Islet of Langerhans (tissue), 1 donor: ENCODE measurements around the gene FADD.

Experiments used
- FAIRE-seq: peaks from one replicate; lab custom pipeline; 2011; peaks lifted over from hg19 to GRCh38; lab: Jason Lieb, UNC

Gene FADD

DNA sequence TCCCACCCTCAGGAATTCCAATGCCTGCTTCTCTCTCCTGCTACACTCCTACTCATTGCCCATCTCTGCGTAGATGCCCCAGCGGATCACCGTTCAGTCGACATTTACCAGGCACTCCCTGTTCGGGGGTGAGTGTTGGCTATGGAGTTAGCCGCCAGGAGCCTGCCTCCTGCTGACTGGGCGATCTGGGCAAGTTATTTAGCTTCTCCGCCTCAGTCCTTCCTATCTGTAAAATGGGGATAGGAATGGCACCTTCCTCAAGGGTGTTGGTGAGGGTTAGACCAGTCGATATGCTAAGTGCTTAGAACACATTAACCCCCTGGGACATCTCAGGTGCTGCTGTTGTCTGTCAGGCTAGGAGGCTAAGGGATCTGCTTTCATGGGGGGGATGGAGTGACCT, 30.9 kb downstream of the FADD start:
- no peak for FAIRE-seq

GRCh38 chr11:70240337-70240736, 37.2 kb downstream of the FADD start:
- FAIRE-seq = no peak

DNA sequence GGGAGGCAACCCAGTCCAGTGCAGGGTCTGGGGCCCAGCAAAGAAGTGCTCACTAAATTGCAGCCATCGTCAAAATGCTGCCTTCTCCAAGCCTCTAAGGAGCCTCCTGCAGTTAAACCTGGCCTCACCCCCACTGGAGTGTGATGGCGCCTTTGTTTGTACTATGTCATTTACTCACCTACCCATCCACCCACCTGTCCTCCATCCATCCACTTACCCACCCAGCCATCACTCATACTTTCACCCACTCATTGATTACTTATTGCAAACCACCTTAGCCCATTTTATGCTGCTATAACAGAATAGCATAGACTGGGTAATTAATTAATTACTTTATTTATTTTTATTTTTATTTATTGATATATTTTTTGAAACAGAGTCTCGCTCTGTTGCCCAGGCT, 38.6 kb downstream of the FADD start:
- no peak for FAIRE-seq

DNA sequence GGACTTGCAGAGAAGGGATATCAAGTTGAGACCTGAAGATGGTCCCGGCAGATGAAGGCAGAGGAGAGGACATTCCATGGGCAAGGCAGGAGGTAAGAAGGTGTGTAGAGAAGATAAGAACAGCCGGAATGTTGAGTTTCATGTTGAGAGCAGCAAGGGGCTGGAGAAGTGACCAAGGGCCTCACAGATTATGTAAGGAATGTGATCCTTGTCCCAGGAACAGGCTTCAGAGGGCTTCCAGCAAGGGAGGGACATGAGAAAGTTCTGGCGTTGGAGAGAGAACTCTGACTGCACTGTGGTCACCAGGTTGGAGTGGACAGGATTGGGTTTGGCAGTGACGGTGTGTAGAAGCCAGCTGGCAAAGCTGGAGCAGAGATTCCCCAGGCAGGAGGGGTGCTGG, 39.8 kb downstream of the FADD start:
- no peak for FAIRE-seq

DNA sequence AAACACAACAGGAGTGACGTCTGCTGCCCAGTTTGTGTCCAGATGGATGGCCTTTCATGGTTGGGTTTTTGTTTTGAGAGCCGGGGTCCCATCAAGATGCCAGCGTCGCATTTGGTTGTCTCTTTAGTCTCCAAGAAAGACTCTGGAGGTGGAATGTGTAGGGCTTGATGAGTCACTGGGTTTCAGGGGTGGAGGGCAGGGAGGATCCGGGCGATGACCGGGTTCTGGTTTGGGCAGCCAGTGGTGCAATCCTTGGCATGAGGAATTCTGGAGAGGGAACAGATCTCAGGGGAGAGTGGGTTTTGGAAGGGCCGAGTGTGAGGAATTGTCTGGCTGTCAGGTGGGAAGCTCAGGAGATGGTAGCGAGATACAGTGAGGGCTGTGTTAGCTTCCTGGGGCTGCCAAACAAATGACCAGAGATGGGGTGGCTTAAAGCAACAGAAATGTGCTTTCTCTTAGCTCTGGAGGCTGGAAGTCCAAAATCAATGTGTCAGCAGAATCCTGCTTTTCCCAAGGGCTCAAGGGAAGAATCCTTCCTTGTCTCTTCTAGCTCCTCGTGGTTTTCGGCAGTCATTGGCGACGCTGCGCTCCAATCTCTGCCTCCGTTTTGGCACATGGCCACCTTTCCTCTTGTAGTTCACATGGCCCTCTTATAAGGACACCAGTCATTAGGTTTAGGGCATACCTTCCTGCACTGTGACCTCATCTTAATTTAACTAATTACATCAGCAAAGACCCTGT, 41.0 kb downstream of the FADD start:
- FAIRE-seq = no peak

DNA sequence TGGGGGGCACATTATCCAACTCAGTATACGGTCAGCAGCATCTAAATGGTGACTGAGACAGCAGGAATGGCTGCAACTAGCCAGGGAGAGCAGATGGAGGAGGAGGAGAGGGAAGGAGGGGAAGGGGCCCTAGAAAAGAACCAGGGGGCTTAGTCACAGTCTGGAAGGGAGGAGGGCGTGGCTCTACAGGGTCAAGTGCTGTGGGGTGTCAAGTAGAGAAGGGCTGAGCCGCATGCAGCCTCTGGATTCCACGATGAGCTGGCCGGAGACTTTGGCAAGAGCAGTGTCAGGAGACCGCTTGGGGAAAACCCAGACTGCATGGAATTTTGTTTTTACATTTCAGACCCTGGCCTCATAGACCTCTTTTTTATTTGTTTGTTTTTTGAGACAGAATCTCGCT, 41.6 kb downstream of the FADD start:
- FAIRE-seq = no peak

- FAIRE-seq = no peak
Measured at GRCh38 chr11:70246196-70246595, 43.1 kb downstream of the FADD start.

- FAIRE-seq = no peak
Measured at GRCh38 chr11:70247042-70247709, 44.1 kb downstream of the FADD start.

GRCh38 chr11:70247710-70248072, 44.6 kb downstream of the FADD start:
- no peak for FAIRE-seq

- no peak for FAIRE-seq
Measured at GRCh38 chr11:70250876-70251658, 48.0 kb downstream of the FADD start.

DNA sequence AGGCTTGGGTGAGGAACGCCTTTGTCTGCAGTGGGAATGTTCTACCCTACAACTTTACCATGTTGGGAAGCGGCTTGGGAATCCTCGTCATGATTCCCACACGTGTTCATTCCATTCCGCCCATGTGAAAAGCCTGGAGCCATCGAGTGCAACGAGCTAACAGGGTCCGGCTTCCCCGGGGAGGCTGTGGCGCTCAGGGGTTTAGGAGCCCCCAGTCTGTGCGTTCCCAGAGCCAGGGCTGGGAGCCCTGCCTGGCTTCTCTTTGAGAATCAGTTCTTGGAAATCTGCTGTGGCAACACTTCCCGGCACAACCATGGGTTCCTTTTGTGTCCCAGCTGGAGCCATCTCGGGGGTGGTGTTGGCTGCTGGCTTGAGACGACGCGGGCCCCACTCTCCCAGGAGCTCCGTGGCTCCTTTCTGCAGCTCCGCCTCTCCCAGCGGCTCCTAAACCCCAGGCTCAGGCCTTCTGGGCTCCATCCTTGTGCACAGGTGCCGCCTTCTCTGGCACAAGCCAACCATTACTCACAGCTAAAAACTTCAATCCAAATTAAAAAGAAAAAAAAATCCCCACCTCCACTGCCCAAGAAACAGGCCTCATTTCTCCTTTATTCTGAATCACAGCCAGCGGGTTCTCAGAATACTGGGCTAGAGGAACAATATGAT, 48.7 kb downstream of the FADD start:
- FAIRE-seq = no peak

DNA sequence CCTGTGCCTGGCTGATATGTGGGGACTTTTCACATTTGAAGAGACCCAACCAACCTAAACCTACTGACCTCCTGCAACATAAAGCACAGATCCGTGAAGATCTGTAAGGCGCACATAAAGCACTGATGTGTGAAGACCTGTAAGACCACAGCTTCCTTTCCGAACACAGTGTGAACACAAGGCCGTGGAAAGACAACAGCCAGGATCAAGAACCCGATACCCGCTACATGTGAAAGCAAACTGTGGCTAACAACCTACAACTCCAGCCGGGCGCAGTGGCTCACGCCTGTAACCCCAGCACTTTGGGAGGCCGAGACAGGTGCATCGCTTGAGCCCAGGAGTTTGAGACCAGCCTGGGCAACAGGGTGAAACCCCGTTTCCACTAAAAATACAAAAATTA, 49.7 kb downstream of the FADD start:
- FAIRE-seq = no peak

DNA sequence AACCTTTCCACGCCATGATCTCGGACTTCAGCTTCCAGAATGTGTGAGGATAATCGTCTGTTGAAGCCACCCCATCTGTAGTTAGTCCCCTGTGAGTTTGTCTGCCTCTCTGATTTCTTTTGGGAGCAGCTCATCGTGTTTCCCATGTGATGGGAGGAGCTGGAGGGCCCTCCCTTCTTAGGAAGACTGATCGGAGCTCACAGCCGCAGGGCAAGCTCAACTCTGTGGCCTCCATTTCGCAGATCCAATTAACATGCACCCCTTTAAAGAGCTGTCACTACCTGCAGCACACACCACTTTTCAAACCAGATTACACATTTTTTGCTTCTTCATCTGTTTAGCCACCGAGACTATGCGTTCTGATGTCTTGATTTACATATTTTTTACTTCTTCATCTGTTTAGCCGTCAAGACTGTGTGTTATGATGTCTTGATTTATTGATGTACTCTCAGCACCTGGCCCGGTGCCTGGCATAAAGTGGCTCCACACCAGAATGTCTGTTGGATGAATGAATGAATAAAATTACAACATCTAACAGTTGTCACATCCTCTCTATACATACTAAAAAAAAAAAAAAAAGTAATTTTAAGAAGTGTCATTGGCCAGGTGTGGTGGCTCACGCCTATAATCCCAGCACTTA, 52.5 kb downstream of the FADD start:
- no peak for FAIRE-seq
